ENCODE results near the gene IL4R. TPM values are rescaled to one million over a fixed set of nuclear protein-coding genes. Genes with fewer than 3 reads are reported as not detected.

The IL4R gene
- total and polyA plus RNA-seq, 5 experiments from 2014 or later: 18.8 to 120 (median 49.4) TPM

GRCh38 chr16:27317738-27318391 is 4.1 kb downstream of the IL4R start:
- Mint-ChIP-seq H3K9me3 (no peaks in the 10 kb centered on the region), H3K4me1 (peaks cover 54 to 87% (median 77%) of the 10 kb centered on the region in 4 donors), H3K27ac (peak overlapping the region; percentile 91 to 99 (median 96)), H3K27me3 (no peaks in the 10 kb centered on the region), H3K4me3 (peak overlapping the region; percentile 69 to 94 (median 90)), H3K36me3 (peaks cover 0 to 25% (median 2%) of the 10 kb centered on the region in 3 donors)
- POLR2A ChIA-PET: interaction anchor here (0.9 to 6.3 kb wide), 6 partner anchors 9 to 138 kb away, joined by 3 to 58 read pairs (median 5); no protein-coding TSS in a partner anchor
- ATAC-seq (peak in 1 of 2 donors; percentile 8), DNase-seq (peak in 2 of 10 donors; percentile 7 to 23)

- peak overlapping the region; percentile 91 to 99 (median 96) for H3K27ac Mint-ChIP-seq
- H3K36me3 Mint-ChIP-seq: peaks cover 0 to 25% (median 2%) of the 10 kb centered on the region in 3 donors
- DNase-seq (peak in 9 of 10 donors; percentile 22 to 65 (median 44)), ATAC-seq (peak; percentile 56 to 67)
- no peaks in the 10 kb centered on the region for H3K27me3 Mint-ChIP-seq
- H3K9me3 Mint-ChIP-seq: no peaks in the 10 kb centered on the region
- POLR2A ChIA-PET: interaction anchor here (0.6 to 6.3 kb wide), 10 partner anchors 8 to 139 kb away, joined by 3 to 58 read pairs (median 4); no protein-coding TSS in a partner anchor
- H3K4me3 Mint-ChIP-seq: peak overlapping the region; percentile 69 to 94 (median 90)
- H3K4me1 Mint-ChIP-seq: peaks cover 54 to 90% (median 81%) of the 10 kb centered on the region in 4 donors
Observed at GRCh38 chr16:27318392-27319256, 4.8 kb downstream of the IL4R start.

- peaks cover 0 to 25% (median 2%) of the 10 kb centered on the region in 3 donors for H3K36me3 Mint-ChIP-seq
- POLR2A ChIA-PET: interaction anchor here (0.6 to 6.3 kb wide), 7 partner anchors 9 to 131 kb away, joined by 3 to 58 read pairs (median 5); no protein-coding TSS in a partner anchor
- H3K4me1 Mint-ChIP-seq: peaks cover 56 to 95% (median 87%) of the 10 kb centered on the region in 4 donors
- no peak for ATAC-seq
- peak overlapping the region in 9 of 10 donors; percentile 69 to 94 (median 90) for H3K4me3 Mint-ChIP-seq
- no peaks in the 10 kb centered on the region for H3K27me3 Mint-ChIP-seq
- no peaks in the 10 kb centered on the region for H3K9me3 Mint-ChIP-seq
- DNase-seq: no peak
- peak overlapping the region; percentile 91 to 99 (median 96) for H3K27ac Mint-ChIP-seq
Observed at GRCh38 chr16:27319257-27319965, 5.6 kb downstream of the IL4R start.

- POLR2A ChIA-PET: interaction anchor here (6.3 kb wide), 1 partner anchor 85 kb away, joined by 58 read pairs; no protein-coding TSS in a partner anchor
- H3K27ac Mint-ChIP-seq: peak overlapping the region in 9 of 10 donors; percentile 27 to 99 (median 77)
- ATAC-seq: no peak
- peaks cover 53 to 99% (median 86%) of the 10 kb centered on the region in 4 donors for H3K4me1 Mint-ChIP-seq
- no peaks in the 10 kb centered on the region for H3K27me3 Mint-ChIP-seq
- H3K36me3 Mint-ChIP-seq: peaks cover 0 to 25% (median 2%) of the 10 kb centered on the region in 3 donors
- DNase-seq: no peak
- no peaks in the 10 kb centered on the region for H3K9me3 Mint-ChIP-seq
- peak overlapping the region in 5 of 10 donors; percentile 9 to 89 (median 38) for H3K4me3 Mint-ChIP-seq
Observed at GRCh38 chr16:27320261-27321012, 6.7 kb downstream of the IL4R start.

GRCh38 chr16:27321013-27321915 is 7.5 kb downstream of the IL4R start:
- no peaks in the 10 kb centered on the region for H3K9me3 Mint-ChIP-seq
- POLR2A ChIA-PET: interaction anchor here (1.6 to 2.2 kb wide), 2 partner anchors 34 to 142 kb away, joined by 4 to 5 read pairs; no protein-coding TSS in a partner anchor
- peaks cover 0 to 28% (median 2%) of the 10 kb centered on the region in 3 donors for H3K36me3 Mint-ChIP-seq
- peak overlapping the region in 6 of 10 donors; percentile 14 to 79 (median 36) for H3K27ac Mint-ChIP-seq
- H3K27me3 Mint-ChIP-seq: no peaks in the 10 kb centered on the region
- ATAC-seq: no peak
- no peak for DNase-seq
- H3K4me1 Mint-ChIP-seq: peaks cover 55 to 98% (median 84%) of the 10 kb centered on the region in 4 donors
- H3K4me3 Mint-ChIP-seq: peak overlapping the region in 5 of 10 donors; percentile 4 to 60 (median 24)

- POLR2A ChIA-PET: interaction anchor here (1.1 to 2.2 kb wide), 2 partner anchors 141 to 152 kb away, joined by 5 read pairs; no protein-coding TSS in a partner anchor
- ATAC-seq (no peak), DNase-seq (no peak)
- peaks cover 46 to 97% (median 82%) of the 10 kb centered on the region in 4 donors for H3K4me1 Mint-ChIP-seq
- H3K4me3 Mint-ChIP-seq: peak overlapping the region in 4 of 10 donors; percentile 2 to 63 (median 40)
- H3K27me3 Mint-ChIP-seq: no peaks in the 10 kb centered on the region
- peaks cover 0 to 30% (median 2%) of the 10 kb centered on the region in 3 donors for H3K36me3 Mint-ChIP-seq
- no peaks in the 10 kb centered on the region for H3K9me3 Mint-ChIP-seq
- H3K27ac Mint-ChIP-seq: peak overlapping the region in 6 of 10 donors; percentile 48 to 90 (median 80)
Observed at GRCh38 chr16:27322858-27323780, 9.3 kb downstream of the IL4R start.

- POLR2A ChIA-PET: interaction anchor here (1.1 to 2.2 kb wide), 2 partner anchors 140 to 152 kb away, joined by 5 read pairs; no protein-coding TSS in a partner anchor
- DNase-seq: no peak
- no peaks in the 10 kb centered on the region for H3K9me3 Mint-ChIP-seq
- H3K27ac Mint-ChIP-seq: peak overlapping the region; percentile 51 to 85 (median 76)
- peaks cover 0 to 25% (median 2%) of the 10 kb centered on the region in 3 donors for H3K36me3 Mint-ChIP-seq
- peak overlapping the region in 3 of 10 donors; percentile 2 to 26 (median 7) for H3K4me3 Mint-ChIP-seq
- no peak for ATAC-seq
- H3K4me1 Mint-ChIP-seq: peaks cover 39 to 97% (median 80%) of the 10 kb centered on the region in 4 donors
- H3K27me3 Mint-ChIP-seq: no peaks in the 10 kb centered on the region
Observed at GRCh38 chr16:27323781-27324561, 10.2 kb downstream of the IL4R start.

GRCh38 chr16:27324851-27325301 is 11.1 kb downstream of the IL4R start:
- peaks cover 0 to 28% (median 3%) of the 10 kb centered on the region in 3 donors for H3K36me3 Mint-ChIP-seq

GRCh38 chr16:27325736-27326135 is 12.0 kb downstream of the IL4R start:
- H3K27ac Mint-ChIP-seq: peak overlapping the region; percentile 66 to 94 (median 85)
- peaks cover 0 to 31% (median 6%) of the 10 kb centered on the region in 3 donors for H3K36me3 Mint-ChIP-seq
- H3K27me3 Mint-ChIP-seq: no peaks in the 10 kb centered on the region
- H3K4me1 Mint-ChIP-seq: peaks cover 35 to 95% (median 79%) of the 10 kb centered on the region in 4 donors
- no peak for DNase-seq
- ATAC-seq: no peak
- H3K9me3 Mint-ChIP-seq: no peaks in the 10 kb centered on the region
- POLR2A ChIA-PET: interaction anchor here (1.2 kb wide), 1 partner anchor 8 kb away, joined by 4 read pairs; no protein-coding TSS in a partner anchor
- H3K4me3 Mint-ChIP-seq: peak overlapping the region in 3 of 10 donors; percentile 58 to 75 (median 60)

More at GRCh38 chr16:27324851-27325301, 11.1 kb downstream of the IL4R start:
- no peaks in the 10 kb centered on the region for H3K9me3 Mint-ChIP-seq
- DNase-seq: no peak
- H3K27me3 Mint-ChIP-seq: no peaks in the 10 kb centered on the region
- H3K27ac Mint-ChIP-seq: peak overlapping the region in 9 of 10 donors; percentile 34 to 87 (median 79)
- H3K4me3 Mint-ChIP-seq: no peak overlapping the region
- H3K4me1 Mint-ChIP-seq: peaks cover 38 to 96% (median 79%) of the 10 kb centered on the region in 4 donors
- no peak for ATAC-seq
- POLR2A ChIA-PET: no interaction called here
